ENCODE data around the gene STK39.

Gene STK39

GRCh38 chr2:168210216-168210894, 37.0 kb downstream of the STK39 start:
- DNase-seq (ENCODE audit: low read depth in 3 of 3) = no peak

- DNase-seq (ENCODE audit: low read depth in 3 of 3) = no peak
Measured at GRCh38 chr2:168208652-168209051, 38.7 kb downstream of the STK39 start.

DNA sequence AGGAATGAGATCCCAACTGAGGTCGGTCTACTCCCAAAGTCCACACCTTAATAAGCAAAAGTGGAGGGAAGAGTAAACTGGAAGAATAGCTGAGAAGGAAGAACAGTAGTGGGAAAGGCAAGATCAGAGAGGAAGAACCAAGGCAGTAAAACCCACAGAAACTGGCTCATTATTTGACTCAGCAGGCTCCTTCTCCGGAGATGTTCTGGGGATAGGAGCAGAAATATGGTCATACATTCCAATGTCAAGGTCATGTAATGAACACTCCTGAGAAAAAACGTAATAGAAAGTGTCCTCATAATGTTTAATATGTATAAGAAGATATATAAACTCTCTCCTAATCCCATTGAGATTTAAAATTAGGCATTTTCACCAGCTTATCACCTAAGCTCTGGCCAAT, 39.5 kb downstream of the STK39 start:
- DNase-seq (ENCODE audit: low read depth in 3 of 3) = no peak

GRCh38 chr2:168203762-168204693, 43.4 kb downstream of the STK39 start:
- no peak for DNase-seq (ENCODE audit: low read depth in 3 of 3)

GRCh38 chr2:168201584-168202116, 45.7 kb downstream of the STK39 start:
- no peak for DNase-seq (ENCODE audit: low read depth in 3 of 3)

DNA sequence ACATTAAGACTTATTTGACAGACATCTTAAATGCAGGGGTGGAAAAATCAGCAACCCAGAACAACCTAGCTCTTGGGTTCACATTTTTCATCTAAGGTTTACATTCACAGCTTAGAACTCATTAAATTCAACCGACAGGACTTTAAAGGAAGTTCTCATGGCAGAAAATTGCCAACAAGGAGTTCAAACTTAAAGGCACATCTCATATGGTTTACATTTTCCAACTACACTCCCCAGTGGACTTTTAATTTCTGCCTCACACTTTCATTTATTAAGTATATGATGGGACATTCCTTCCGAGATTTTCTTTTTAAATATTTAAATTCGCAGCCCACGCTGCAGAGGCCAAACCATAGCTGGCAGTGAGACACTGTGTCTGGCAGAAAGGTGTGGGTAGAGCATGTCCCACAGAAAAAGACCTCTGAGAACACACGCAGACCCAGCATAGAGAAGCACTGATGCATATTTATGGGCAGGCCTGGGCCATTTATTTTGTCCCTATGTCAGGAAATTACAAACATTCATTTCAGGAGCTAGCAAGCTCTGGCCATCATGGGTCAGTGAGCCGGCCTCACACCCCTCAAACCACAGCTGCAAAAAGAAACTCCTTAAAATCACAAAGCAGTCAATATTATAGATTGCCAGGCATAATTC, 46.3 kb downstream of the STK39 start:
- no peak for DNase-seq (ENCODE audit: low read depth in 3 of 3)

DNA sequence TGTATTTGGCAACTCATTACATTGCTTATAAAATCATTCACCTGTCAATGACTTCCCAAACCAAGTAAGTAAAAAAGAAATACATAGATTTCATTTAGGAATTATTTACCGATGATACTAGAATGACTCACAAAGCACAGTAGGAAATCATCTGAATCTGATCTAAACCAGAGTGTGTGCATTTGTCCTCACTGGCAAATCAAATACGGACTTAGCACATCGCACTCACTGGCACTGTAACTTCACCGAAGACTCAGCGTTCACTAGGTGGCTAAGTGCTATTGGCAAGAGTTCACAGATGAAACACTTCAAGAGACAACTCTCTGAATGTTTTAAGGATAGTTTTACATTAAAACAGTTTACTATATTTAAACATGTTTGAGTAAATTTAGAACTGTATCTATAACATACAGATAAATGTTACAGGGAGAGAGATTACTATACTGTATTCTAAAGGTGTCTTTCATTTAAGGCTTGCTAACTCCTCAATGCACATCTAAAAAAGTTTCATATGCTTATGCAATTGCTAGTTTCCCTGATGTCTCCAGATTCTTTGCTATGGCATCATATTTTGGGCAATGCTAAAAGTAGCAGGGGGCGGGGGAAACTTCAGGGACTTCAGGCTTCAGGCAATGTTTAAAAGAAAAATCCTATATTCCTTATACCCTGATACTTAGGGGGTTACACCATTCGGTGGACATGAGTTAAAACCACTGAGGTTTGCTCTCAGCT, 48.8 kb downstream of the STK39 start:
- no peak for DNase-seq (ENCODE audit: low read depth in 3 of 3)

- DNase-seq (ENCODE audit: low read depth in 3 of 3) = no peak
Measured at GRCh38 chr2:168196764-168197180, 50.6 kb downstream of the STK39 start.

DNA sequence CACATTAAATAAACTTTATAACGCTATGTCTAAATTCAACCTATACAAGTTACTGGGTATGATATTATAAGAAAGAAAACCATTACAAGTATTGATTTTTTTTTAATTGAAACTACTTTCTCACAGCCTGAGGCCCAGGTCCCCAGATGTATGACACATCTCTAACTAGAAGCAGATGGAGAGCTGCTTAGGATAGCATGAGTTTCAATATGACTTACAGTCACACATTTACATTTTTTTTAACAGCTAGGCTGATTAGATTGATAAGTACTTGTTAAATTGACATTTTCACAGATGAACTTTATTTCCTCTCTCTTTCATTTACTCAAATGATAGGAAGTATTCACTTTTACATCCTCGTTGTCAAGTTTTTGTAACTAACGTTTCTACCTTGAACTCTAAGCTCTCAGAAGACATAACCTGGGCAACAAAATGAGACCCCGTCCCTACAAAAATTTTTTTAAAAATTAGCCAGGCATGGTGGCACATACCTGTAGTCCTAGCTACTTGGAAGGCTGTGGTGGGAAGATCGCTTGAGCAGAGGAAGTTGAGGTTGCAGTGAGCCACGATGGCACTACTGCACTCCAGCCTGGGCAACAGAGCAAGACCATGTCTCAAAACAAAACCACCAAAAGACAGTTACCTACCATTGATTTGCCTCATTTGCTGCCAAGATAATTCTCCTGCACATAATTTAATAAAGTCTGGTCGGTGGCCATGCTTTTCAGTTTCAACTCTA, 52.4 kb downstream of the STK39 start:
- no peak for DNase-seq (ENCODE audit: low read depth in 3 of 3)

DNA sequence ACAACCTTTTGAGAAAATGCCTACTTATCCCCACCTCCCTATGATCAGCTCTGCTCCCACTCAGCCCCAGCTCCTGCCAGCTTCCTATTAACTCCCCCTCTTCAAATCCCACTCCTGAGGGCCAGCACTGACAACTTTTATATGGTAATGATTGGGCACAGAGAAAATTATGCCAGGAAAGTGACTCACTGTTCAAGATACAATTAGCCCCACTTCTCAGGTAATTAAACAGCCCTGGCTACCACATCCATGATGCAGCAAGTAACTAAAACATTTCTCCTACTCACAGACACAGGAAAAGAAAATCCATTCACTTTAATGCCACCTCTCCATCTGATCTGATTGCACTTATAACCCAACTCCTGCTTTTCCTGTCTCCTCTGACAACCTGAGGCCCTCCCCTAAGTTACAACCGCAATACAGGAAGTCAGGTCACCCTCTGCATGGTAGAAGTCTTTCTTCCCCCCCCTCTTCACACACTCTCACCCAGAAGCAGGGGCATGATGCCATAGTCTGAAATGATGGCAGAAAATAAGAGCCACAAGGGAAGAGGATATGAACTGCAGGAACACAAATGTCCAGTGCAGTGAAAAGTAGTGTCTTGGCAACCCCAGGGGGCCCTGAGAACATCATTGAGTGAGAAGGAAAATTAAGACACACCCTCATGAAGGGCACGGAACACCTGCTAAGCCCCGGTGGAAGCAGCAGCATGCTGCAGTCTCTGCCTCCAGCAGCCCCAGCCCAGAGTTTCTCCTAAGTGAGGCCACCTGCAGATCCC, 54.4 kb downstream of the STK39 start:
- DNase-seq (ENCODE audit: low read depth in 3 of 3) = peak in 1 of 3 experiments; percentile 20

DNA sequence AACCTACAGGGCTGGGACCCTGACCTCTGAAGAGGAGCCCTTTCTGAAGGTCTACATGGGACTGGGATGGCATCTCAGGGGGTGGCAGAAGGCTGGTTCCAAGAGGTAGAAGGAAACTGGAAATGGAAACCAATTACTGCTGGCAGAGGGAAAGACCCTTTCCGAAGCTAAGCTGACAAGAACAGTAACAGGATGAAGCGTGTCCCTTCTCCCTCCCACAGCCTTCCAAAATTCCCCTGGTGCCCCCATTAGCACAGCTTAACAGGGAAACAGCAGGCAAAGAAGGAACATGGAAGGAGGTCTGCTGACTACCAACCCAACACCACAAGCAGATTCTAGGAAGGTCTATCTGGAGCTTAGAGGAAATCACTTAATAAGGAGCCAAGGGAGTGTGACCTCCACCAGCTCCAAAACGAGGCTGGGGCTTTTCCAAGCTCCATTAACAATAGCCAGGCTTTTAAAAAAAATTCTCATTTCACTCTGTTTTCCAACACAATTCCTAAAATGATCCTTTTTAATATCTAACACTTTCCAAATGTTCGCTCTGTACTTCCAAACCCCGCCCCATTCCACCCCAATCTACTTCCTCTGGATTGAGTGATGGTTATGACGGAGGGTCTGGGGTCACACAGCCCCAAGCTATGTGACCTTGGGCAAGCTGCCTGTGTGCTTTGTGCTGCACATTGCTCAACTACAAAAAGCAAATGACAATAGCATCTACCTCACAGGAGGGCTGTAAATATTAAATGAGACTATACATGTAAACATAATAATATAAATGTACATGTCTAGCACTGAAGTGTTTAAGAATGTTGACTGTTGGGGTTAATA, 55.2 kb downstream of the STK39 start:
- DNase-seq (ENCODE audit: low read depth in 3 of 3) = no peak

DNA sequence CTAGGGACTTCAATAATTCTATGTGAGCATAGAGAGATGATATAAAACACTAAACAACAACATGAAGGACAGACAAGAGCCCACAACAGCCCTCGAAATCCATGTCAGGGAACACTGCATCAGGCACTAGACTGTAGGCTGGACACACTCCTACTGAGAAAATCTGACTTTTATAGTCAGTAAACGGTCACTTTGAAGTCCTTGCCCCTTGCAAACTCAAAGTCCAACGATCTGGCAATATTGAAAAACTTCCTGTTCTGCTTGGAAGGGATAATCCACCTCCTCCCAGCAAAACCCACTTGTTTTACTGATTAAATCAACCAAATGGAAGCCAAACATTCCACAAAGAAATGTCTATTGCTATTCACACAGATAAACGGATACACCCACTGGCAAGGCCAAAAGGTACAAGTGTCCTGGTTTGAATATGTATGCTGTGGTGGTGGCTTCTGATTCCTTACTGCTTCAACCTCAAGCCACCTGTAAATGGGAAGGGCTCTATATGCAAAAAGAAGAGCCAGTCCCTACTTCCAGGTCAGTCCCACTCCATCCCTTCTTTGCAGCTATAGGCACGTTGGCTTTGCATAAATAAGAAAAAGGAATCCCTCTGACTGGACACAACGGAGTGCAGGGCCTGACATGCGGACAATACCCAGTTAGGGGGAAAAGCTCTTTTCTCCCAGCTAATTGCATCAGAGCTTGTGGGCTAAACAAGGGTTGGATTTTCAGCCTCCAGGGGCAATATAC, 56.6 kb downstream of the STK39 start:
- no peak for DNase-seq (ENCODE audit: low read depth in 3 of 3)

DNA sequence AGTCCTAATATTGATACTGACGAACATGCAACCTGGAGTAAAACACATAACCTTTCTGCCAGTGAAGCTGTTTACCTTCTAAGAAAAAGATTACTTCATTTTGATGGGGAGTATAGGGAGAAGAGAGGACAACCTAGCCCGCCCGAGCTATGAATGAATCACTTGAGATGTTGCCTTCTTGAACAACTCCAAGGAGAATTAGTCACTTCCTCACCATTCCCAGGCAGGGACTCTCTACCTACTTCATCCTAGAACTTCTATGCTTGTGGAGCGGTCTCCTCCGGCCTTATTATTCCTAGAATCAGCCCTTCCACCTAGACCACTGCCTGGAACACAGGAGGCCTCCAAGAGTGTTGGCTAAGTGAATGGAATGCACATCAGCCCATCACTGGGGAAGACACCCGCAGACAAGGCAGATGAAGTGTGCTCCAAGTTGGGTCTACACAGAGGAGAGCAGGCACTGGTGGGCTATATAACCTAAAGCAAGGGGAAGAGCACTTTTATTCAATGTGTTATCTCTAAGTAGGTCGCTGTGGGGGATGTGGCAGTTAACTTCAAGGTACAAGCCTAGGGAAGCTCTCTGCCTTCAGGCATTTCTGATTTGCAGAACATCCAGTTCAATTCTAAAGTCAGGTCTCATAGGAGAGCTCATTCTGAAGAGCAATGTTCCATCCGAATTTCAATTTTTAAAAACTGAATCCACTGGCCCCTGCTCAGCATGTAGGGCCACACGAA, 57.4 kb downstream of the STK39 start:
- no peak for DNase-seq (ENCODE audit: low read depth in 3 of 3)

- no peak for DNase-seq (ENCODE audit: low read depth in 3 of 3)
Measured at GRCh38 chr2:168188002-168188401, 59.4 kb downstream of the STK39 start.

DNA sequence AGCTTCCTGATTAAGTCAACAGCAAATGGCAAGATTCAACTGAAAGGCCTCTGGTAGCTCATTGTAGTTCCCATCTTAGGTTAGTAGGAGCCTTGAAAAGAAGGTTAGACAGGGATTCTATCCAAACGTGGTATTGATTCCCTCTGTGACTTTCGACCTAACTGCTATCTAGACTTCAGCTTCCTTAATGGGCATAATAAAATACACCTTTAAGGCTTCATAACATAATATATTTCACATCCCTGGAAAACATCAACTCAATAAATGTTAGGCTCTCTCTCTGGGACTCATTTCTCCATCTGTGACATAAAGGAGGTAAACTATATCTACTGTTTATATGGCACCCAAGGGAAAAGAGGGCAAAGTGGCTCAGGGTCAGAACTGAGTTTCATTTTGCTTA, 60.9 kb downstream of the STK39 start:
- DNase-seq (ENCODE audit: low read depth in 3 of 3) = no peak

- no peak for DNase-seq (ENCODE audit: low read depth in 3 of 3)
Measured at GRCh38 chr2:168185583-168186274, 61.7 kb downstream of the STK39 start.

All from stimulated activated CD4-positive, alpha-beta T cell treated with anti-CD3 and anti-CD28 coated beads, TNF-alpha, amount 100 ng/mL, for 4 hours (primary cell).